Measurements from ENCODE around the gene SEL1L2.

SEL1L2 gene

GRCh38 chr20:13840093-13840465 is 150.3 kb downstream of the SEL1L2 start:
- Histone ChIP-seq H3F3A (ENCODE audit: insufficient read depth, low read length) (no peaks in the 10 kb centered on the region), H3K36me3 (replicated peaks; ENCODE audit: insufficient read depth, low read length) (no peaks in the 10 kb centered on the region), H3K4me2 (ENCODE audit: low read depth, low read length) (no peak overlapping the region), H3K79me2 (ENCODE audit: low read length) (no peaks in the 10 kb centered on the region), H3K4me3 (ENCODE audit: low read length) (no peak overlapping the region), H3K27ac (ENCODE audit: low read length) (no peak overlapping the region), H3K9me3 (replicated peaks; ENCODE audit: insufficient read depth, low read length) (no peaks in the 10 kb centered on the region), H3K27me3 (replicated peaks; ENCODE audit: insufficient read depth, low read length) (no peaks in the 10 kb centered on the region), H2AFZ (ENCODE audit: low read length) (no peak overlapping the region), H3K9ac (ENCODE audit: low read length) (no peak overlapping the region), H3K9me2 (replicated peaks; ENCODE audit: insufficient read depth, low read length) (no peaks in the 10 kb centered on the region), H4K20me1 (ENCODE audit: insufficient read depth, low read length) (no peaks in the 10 kb centered on the region), H3K4me1 (ENCODE audit: low read length) (no peaks in the 10 kb centered on the region)
- TF ChIP-seq EZH2phosphoT487 (IDR thresholded peaks at IDR 0.05; ENCODE audit: low read length) (no peak), EZH2 (optimal IDR thresholded peaks at IDR 0.05; ENCODE audit: low read depth, low read length) (no peak), CTCF (IDR thresholded peaks at IDR 0.05; ENCODE audit: low read length) (no peak)
- DNase-seq, result no peak

DNA sequence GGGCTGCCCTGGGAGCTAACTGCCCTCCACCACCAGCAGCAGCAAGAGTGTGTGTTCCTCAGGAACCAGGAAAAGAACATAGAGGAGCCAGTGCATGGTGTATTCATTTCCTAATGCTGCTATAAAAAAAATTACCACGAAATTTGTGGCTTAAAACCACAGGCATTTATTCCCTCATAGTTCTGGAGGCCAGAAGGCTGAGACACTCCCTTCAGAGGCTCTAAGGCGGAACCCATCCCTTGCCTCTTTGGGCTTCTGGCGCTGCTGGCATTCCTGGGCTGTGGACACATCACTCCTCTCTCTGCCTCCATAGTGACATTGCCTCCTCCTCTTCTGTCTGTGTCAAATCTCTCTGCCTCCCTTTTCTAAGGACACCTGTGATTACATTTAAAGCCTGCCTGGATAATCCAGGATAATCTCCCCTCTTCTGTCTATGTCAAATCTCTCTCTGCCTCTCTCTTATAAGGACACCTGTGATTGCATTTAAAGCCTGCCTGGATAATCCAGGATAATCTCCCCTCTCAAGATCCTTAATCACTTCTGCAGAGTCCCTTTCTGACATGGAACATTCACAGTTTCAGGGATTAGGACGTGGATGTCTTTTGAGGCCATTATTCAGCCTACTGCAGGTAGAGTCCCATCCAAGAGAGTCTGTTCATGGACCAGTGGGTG is 150.9 kb downstream of the SEL1L2 start:
- no peak for TF ChIP-seq EZH2 (optimal IDR thresholded peaks at IDR 0.05; ENCODE audit: low read depth, low read length)
- no peak for TF ChIP-seq CTCF (IDR thresholded peaks at IDR 0.05; ENCODE audit: low read length)
- TF ChIP-seq EZH2phosphoT487 (IDR thresholded peaks at IDR 0.05; ENCODE audit: low read length), result no peak
- no peak overlapping the region for H3K4me2 ChIP-seq (ENCODE audit: low read depth, low read length)
- no peak overlapping the region for H3K27ac ChIP-seq (ENCODE audit: low read length)

GRCh38 chr20:13838664-13839063 is 151.8 kb downstream of the SEL1L2 start:
- Histone ChIP-seq H3K9ac (ENCODE audit: low read length) (no peak overlapping the region), H3K27me3 (replicated peaks; ENCODE audit: insufficient read depth, low read length) (no peaks in the 10 kb centered on the region), H3K36me3 (replicated peaks; ENCODE audit: insufficient read depth, low read length) (no peaks in the 10 kb centered on the region), H3K4me3 (ENCODE audit: low read length) (no peak overlapping the region), H3K9me2 (replicated peaks; ENCODE audit: insufficient read depth, low read length) (no peaks in the 10 kb centered on the region), H3K27ac (ENCODE audit: low read length) (no peak overlapping the region), H3K4me2 (ENCODE audit: low read depth, low read length) (no peak overlapping the region), H3K9me3 (replicated peaks; ENCODE audit: insufficient read depth, low read length) (no peaks in the 10 kb centered on the region), H2AFZ (ENCODE audit: low read length) (no peak overlapping the region), H3K4me1 (ENCODE audit: low read length) (no peaks in the 10 kb centered on the region), H4K20me1 (ENCODE audit: insufficient read depth, low read length) (no peaks in the 10 kb centered on the region), H3K79me2 (ENCODE audit: low read length) (no peaks in the 10 kb centered on the region), H3F3A (ENCODE audit: insufficient read depth, low read length) (no peaks in the 10 kb centered on the region)
- DNase-seq, result no peak
- no peak for TF ChIP-seq CTCF (IDR thresholded peaks at IDR 0.05; ENCODE audit: low read length)
- no peak for TF ChIP-seq EZH2 (optimal IDR thresholded peaks at IDR 0.05; ENCODE audit: low read depth, low read length)
- no peak for TF ChIP-seq EZH2phosphoT487 (IDR thresholded peaks at IDR 0.05; ENCODE audit: low read length)

More for the DNA sequence above, 150.9 kb downstream of the SEL1L2 start:
- Histone ChIP-seq H3K4me3 (ENCODE audit: low read length) (no peak overlapping the region), H3K27me3 (replicated peaks; ENCODE audit: insufficient read depth, low read length) (no peaks in the 10 kb centered on the region), H3K79me2 (ENCODE audit: low read length) (no peaks in the 10 kb centered on the region), H3K4me1 (ENCODE audit: low read length) (no peaks in the 10 kb centered on the region), H3K9me3 (replicated peaks; ENCODE audit: insufficient read depth, low read length) (no peaks in the 10 kb centered on the region), H3F3A (ENCODE audit: insufficient read depth, low read length) (no peaks in the 10 kb centered on the region), H3K9me2 (replicated peaks; ENCODE audit: insufficient read depth, low read length) (no peaks in the 10 kb centered on the region), H3K9ac (ENCODE audit: low read length) (no peak overlapping the region), H3K36me3 (replicated peaks; ENCODE audit: insufficient read depth, low read length) (no peaks in the 10 kb centered on the region), H2AFZ (ENCODE audit: low read length) (no peak overlapping the region), H4K20me1 (ENCODE audit: insufficient read depth, low read length) (no peaks in the 10 kb centered on the region)
- no peak for DNase-seq
